Right ventricle myocardium inferior (tissue), 1 donor: Measurements from ENCODE around the gene KIAA1549. TPM values are rescaled to one million over a fixed set of nuclear protein-coding genes. Genes with fewer than 3 reads are reported as not detected.
"Not testable (repeated sequence)": the region's sequence is repeated elsewhere in the genome, so short reads cannot be mapped to it uniquely, and the experiment has no call there.

Experiments
- ATAC-seq: fragments of 200-7000 bp; cut with Tn5 transposase; one replicate; pipeline ENCODE4 v1.9.1; 2020; ENCODE audit warnings: mild to moderate bottlenecking, moderate library complexity
- DNase-seq: peaks from one replicate; pipeline ENCODE4 v3.0.0; 2021; ENCODE audit errors: missing footprints
- intact Hi-C: fragments of 100-400 bp; cut with DNase I; formaldehyde crosslinking; loops from one replicate; pipeline ENCODE4 v1.11.0; 2022
- total RNA-seq: library from RNA; stranded (reverse); fragmentation: NEBNext Ultra II Directional; extraction: Animal tissue kit (Norgen Biotek cat#: 25700); gene quantifications from one replicate; pipeline ENCODE4 v1.2.1, GENCODE V29; 2021
- donor health status: DM: no; HTN: yes; CAD: no; lungs with severe emphysema.

KIAA1549 gene
- total RNA-seq, 1 donor from 2014 or later, result 1.8 TPM

DNA sequence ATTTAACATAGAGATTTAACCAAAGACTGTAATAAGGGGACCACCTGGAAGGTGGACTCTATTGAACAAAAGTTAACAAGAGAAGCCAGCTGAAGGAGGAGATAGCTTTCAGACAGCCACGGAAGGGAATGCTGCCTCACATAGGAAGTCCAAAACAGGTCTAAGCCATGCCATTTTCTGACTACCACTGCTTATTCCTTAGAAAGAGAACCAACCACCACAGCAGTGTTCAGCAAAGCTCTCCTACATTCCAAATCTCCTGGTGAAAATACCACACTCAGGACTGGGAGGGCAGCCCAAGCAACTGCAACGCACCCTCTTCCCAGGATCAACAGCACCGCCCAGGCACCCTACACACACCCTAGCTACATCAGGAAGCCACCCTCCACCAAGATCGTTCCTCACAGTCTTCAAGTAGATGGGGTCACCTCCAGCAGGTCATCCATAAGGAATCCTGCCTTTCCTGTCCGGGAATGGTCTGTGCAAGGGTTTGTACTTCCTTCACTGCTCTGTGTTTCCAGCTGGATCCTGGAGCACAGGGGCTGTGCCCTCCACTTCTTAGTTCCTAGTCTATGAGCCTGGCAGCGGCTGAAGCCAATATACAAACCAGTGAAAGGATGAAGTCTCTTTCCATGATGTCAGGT lies 2.5 kb downstream of the KIAA1549 start:
- no peak for ATAC-seq
- DNase-seq, result no peak
- intact Hi-C loops, result no loop called here

DNA sequence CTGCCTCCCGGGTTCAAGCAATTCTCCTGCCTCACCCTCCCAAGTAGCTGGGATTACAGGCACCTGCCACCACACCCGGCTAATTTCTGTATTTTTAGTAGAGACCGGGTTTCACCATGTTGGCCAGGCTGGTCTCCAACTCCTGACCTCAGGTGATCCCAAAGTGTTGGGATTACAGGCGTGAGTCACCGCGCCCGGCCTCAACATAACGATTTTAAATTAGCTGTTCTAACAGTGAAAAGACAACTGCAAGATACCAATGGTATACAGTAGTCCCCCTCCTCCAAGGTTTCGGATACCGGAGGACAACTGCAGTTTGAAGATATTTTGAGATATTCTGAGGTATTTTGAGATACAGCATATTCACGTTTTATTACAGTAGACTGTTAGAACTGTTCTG lies 5.0 kb downstream of the KIAA1549 start:
- intact Hi-C loops, DNase-seq, ATAC-seq: not testable (repeated sequence)

DNA sequence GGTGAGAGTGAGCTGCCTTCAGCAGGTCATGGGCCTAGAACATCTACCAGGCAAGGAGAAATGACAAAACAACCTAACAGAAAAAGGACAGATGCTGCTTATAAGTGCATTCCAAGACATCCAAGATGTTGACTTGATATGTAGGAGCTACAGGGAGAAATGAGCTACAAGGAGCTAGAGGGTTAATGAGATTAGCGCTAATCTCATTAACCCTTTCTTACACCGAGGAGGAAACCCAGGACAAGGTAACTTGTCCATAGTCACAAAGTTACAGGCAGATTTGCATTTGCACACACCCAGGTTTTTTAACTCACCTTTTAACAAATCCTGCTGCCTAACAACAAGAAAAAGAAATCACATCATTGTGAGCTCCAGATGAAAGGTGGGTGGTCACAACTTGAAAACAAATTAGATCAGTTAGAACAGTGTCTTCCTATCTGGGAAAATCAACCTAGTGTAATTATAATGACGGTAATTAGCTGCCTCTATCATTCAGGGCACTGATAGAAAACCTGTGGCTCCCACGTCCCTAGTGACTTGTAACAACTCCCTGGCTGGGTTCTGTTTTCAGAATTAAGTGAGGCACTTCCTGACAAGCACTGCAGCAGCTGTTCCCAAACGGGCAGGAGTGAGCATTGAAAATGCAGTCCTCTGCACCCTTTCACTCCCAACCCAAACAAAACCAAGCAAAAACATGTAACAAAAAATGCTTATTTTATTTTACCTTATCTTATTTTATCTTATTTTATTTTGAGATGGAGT lies 5.7 kb downstream of the KIAA1549 start:
- intact Hi-C loops, result no loop called here
- ATAC-seq, result no peak
- no peak for DNase-seq

DNA sequence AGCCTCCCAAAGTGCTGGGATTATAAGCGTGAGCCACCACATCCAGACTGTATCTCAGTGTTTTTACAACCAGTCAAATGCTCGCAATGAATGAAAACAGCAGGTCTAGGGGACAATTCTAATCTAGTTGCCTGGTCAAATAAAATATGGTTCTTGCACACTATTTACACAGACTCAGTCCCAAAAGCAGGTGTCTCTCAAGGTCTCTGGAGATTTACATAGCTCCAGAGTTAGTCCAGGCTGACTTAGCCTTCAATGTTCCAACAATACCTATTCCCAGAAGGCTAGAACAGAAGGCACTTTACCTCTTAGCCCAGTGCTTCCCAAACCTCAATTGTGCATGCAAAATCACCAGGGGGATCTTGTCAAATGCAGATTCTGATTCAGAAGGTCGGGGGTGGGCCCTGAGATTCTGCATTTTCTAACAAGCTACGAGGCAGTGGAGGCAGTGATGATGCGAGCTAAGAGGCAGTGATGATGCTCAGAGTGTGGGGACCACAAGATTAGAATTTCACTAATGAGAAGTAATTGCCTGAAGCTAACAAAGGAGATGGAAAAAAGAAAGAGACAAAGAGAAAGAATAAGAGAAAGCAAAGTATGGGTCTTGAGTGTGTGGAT lies 6.4 kb downstream of the KIAA1549 start:
- no peak for ATAC-seq
- intact Hi-C loops, result no loop called here
- DNase-seq, result no peak

DNA sequence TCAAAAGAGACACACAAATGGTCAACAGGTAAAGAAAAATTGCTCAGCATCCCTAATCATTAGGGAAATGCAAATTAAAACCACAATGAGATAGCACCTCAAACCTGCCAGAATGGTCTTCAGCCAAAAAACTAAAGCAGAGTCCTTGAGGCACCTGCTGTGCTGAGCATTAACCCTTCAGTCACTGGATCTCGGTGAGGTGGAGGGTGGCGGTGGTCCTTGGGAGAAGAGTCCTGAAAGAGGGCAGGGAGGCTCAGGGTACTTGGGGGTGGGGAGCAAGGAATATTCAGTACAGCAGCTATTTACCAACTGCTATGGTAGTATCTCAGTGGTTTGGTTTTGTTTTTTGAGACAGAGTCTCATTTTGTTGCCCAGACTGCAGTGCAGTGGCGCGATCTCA lies 7.1 kb downstream of the KIAA1549 start:
- DNase-seq (no peak), ATAC-seq (no peak)
- intact Hi-C loops, result no loop called here

DNA sequence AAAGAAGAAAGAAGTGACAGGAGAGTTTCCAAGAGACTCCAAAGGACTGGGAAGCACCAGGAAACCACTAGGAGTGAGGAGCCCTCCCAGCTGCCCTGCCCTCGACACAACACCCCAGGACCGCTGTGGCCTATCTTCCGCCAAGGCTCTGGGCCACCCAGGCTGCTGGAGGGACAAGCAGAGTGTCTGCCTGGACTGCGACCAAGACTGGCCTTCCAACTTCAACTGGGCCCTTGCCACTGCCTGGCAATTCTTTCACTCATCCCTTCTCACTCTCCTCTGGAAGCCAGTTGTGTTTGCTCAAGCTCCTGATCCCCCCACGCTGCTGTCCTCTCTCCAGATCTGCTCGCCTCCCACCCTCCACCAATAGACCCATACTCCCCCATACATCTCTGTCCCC lies 10.2 kb downstream of the KIAA1549 start:
- intact Hi-C loops, result no loop called here
- no peak for DNase-seq
- ATAC-seq, result no peak

DNA sequence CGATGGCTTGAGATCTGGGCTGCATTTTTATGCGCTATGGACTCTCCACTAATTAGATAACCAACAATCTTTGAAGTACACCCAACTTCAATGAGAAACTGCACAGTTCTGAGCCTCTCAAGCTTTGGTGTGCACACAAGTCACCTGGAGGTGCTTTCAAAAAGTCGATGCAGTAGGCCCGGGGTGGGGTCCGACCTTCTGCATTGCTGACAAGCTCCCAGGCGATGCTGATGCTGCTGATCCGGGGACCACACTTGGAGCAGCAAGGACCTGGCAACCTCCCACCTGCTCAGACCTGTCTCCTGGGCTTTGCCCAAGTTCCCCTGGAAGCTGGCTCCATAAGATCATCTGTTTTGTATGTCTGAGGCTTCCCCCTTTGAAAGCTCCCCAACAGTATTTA lies 10.7 kb downstream of the KIAA1549 start:
- DNase-seq (no peak), ATAC-seq (no peak)
- intact Hi-C loops, result no loop called here

DNA sequence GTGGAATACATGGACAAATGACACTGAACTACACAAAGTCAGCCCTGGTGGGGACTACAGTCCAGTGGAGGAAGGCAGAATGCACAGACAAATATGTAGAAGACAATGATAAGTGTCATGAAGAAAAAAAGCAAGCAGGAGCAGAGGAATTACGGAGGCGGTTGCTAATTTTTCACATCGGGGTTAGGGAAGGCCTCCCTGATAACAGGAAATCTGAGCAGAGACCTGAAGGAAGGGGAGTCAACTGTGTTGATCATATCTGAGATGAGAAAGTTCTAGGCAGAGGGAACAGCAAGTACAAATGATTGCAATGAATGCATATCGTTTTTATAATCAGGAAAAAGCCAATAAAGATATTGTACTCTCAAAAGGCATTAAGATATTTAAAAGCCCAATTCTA lies 14.0 kb downstream of the KIAA1549 start:
- intact Hi-C loops, result no loop called here
- no peak for DNase-seq
- no peak for ATAC-seq

DNA sequence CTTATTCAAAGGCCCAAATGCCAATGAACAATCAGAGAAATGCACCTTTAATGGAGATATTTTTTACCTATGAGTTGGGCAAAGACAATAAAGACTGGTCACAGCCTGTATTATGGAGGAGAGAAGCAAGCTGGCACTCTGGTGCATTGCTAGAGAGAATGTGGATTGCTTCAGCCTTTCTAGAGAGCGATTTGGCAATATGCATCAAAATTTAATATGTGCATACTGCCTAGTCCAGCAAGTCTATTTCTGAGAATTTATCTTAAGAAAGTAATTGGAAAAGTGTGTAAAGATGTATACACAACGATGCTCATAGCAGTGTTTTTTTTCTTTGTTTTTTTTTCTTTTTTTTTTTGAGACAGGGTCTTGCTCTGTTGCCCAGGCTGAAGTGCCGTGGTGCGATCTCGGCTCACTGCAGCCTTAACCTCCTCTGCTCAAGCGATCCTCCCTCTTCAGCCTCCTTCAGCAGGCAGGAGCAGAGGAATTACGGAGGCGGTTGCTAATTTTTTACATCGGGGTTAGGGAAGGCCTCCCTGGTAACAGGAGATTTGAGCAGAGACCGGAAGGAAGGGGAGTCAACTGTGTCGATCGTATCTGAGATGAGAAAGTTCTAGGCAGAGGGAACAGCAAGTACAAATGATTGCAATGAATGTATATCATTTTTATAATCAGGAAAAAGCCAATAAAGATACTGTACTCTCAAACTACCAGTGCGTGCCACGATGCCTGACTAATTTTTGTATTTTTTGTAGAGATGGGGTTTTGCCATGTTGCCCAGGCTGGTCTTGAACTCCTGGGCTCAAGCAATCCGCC lies 16.4 kb downstream of the KIAA1549 start:
- no peak for ATAC-seq
- intact Hi-C loops, result no loop called here
- no peak for DNase-seq

DNA sequence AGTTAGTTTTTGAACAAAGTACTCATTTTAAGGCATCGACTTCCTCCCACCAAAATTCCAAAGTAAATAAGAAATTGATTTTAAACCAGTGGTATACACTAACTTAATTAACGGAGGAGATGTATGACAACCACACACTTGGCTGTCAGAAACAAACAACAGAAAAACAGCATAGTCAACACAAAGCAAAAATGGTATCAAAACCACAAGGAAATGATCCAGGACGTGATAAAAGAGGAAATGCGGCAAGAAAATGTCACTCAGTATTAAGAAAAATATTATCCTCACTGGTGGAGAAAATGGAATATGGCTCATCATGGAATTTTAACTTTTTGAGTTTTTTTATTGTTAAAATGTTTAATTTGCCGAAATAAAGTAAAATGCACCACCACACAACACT lies 17.5 kb downstream of the KIAA1549 start:
- ATAC-seq, result no peak
- no peak for DNase-seq
- intact Hi-C loops, result no loop called here

DNA sequence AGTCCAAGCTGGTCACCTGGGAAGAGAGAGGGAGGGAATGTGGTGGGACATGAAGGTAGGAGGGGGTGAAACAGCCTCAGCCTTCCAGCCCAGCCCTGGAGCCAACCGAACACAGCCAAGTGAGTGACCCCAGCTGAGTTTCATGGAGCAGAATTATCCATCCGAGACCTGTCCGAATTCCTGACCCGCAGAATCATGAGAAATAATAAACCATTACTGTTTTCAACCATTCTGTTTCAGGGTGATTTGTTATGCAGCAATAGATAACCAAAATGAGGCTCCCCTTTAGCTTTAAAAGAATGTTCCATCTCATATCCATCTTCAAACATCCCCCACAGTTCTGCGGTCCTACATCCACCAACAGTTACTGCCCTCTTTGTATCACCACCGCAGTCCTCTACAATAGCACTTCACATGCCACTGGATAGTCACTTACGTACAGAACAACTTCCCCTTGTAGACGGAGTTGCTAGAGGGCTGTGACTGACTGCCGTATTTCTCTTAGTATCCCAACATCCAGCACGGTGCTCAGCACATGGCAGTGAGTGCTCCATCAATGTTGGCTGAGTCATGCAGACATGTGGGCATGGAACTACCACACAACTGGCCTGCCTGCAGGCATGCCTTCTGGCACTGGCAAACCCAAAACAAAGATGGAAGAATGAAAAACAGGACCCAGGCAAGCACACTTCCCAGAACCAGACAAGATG lies 18.5 kb downstream of the KIAA1549 start:
- DNase-seq, result no peak
- intact Hi-C loops, result no loop called here
- ATAC-seq, result no peak

DNA sequence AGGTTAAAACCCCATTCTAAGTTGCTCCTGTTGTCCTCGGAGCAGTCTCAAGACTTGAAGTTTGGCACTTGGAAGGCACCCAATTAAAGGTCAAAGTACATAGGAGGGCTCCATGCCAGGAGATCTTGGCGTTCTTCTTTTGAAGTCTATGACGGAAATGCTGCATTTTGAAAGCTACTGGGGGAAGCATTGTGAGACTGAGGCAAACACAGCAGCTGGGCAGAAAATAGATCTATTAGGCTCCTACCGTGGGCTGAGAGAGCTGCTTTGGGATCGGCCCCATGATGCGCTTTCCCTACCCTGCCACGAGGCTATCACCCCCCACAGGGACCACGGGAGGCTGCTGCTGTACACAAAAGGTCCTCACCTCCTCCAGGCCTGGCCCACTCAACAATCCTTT lies 20.0 kb downstream of the KIAA1549 start:
- intact Hi-C loops, result no loop called here
- DNase-seq (no peak), ATAC-seq (no peak)

DNA sequence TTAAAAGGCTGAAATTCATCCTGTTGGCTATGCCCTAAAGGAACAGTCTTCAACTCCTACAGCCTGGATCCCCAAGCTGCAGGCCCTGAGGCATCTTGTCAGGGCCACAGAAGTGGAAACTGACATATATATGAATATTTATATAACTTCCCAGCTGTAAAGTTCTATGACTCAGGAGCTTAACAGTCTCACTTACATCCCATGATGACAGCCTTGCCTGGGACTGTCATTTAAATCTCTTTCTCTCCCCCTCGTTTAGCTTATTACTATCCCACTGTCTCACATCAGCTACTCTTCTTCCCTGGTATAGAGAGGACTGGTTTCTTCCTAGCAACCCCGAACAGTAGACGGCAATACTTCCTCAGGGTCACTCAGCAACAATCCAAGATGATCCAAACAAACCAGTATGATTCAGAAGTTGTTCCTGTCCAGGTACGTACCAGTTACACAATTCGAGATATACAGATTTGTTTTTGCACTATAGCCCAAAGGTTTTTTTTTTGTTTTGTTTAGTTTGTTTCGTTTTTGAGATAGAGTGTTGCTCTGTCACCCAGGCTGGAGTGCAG lies 22.7 kb downstream of the KIAA1549 start:
- no peak for ATAC-seq
- no peak for DNase-seq
- intact Hi-C loops, result no loop called here

DNA sequence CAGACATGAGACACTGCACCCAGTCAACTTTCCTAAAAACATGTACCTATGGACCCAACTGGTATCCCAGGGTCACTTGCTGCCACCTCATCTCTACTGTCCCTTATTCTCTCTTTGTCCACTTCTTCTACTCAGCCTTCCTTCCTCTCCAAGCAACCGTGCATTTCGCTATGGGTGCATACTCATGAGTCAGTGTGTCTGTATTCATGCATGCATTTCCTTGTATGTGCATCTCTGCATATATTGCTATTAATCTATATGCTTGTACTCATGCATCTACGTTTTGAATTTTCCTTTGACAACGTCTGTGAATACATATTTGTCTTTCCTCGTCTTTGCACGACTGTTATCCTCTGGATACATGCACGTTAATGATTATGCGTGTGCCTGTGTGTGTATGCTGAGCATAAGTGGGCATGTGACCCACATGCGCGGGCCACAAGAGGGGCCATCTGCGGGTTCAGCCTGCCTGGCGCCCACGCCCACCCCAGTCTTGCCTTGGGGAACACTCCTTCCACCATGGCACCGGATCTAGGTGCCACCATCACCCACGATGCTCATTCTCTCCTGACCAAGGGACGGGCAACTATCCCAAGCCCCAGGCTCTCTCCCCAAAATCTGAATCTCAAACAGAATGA lies 23.3 kb downstream of the KIAA1549 start:
- intact Hi-C loops, result no loop called here
- no peak for ATAC-seq
- DNase-seq, result no peak

DNA sequence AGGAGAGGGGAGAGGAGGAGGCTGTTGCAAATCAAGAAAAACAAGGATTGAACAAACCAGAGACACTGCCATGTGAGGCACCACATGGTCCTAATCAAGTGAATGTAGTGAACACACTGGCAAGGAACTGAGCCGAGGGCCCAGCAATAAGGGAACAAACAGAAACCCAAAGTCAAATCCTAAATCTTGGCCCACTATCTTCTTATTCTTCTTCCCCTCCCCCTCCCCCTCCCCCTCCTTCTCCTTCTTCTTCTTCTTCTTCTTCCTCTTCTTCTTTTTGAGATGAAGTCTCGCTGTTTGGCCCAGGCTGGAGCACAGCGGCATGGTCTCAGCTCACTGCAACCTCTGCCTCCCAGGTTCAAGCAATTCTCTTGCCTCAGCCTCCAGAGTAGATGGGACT lies 24.0 kb downstream of the KIAA1549 start:
- no peak for ATAC-seq
- DNase-seq, result no peak
- intact Hi-C loops, result no loop called here

DNA sequence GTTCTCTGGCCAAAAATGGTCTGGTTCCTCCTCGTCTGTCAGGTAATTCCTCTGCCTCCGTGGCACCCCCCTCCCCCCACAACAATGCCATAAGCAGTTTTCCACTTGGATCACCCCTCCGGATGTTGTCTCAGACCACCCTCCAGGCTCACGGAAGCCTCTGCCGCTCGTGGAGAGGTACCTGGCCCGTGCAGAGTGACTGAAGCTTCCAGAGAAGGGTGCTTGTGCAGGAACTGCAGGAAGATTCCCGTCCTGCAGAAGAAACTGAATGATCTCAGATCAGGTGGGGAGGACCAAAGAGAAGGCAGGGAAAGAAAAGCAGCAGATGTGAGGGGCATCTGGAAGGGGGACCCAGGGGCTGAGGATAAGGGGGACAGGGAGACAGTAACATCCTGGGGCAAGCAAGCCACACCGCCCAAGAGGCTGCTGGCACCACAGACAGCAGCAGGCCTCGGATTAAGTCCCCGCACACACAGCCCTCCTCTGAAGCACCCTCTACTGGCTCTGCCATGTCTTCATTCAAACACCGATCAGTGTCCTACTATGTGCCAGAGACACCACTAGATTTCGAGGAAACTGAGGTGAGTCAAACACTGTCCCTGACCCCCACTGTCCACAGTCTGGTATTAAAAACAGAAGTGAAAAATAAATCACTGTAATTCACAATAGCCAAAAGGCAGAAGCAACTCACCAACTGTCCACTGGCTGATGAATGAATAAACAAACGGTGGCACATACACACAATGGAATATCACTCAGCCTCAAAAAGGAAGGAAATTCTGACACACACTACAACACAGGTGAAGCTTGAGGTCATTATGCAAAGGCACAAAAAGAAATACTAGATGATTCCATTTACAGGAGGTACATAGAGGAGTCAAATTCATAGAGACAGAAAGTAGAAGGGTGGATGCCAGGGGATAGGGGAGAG lies 26.4 kb downstream of the KIAA1549 start:
- DNase-seq (no peak), ATAC-seq (no peak)
- intact Hi-C loops, result no loop called here

DNA sequence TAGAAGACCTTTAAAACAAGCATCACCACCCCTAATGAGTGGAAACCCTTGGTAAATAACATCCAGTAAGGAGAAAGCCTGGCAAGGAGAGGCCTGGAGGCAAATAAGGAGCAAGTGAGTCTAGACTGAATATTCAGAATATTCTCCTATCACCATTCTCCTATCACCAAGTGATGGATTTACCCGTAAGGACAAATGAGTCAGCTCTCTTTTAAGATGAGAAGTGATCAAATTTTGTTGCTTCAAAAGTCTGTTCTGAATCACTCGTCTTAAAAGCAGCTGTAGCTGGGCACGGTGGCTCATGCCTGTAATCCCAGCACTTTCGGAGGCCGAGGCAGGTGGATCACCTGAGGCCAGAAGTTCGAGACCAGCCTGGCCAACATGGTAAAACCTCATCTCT lies 28.4 kb downstream of the KIAA1549 start:
- ATAC-seq, result no peak
- intact Hi-C loops, result no loop called here
- no peak for DNase-seq
